ENCODE data around the gene RALGPS1. TPM values are rescaled to one million over a fixed set of nuclear protein-coding genes. Genes with fewer than 3 reads are reported as not detected.

The RALGPS1 gene
- total RNA-seq, 1 donor from 2014 or later, result 15.3 TPM

- no peak for DNase-seq (ENCODE audit: missing footprints)
- ATAC-seq, result no peak
- intact Hi-C loops (cut with DNase I), result no loop called here
These were observed 27.8 kb downstream of the RALGPS1 start for GRCh38 chr9:126942399-126942798.

- intact Hi-C loops (cut with DNase I), result no loop called here
- ATAC-seq, result no peak
- DNase-seq (ENCODE audit: missing footprints), result no peak
These were observed 31.1 kb downstream of the RALGPS1 start for GRCh38 chr9:126945682-126946081.

GRCh38 chr9:126947529-126947928 is 32.9 kb downstream of the RALGPS1 start:
- intact Hi-C loops (cut with DNase I), result no loop called here
- ATAC-seq, result no peak
- DNase-seq (ENCODE audit: missing footprints), result no peak

- DNase-seq (ENCODE audit: missing footprints), result no peak
- intact Hi-C loops (cut with DNase I), result no loop called here
- ATAC-seq, result no peak
These were observed 37.8 kb downstream of the RALGPS1 start for GRCh38 chr9:126952205-126952977.

- ATAC-seq (no peak), DNase-seq (ENCODE audit: missing footprints) (no peak)
- intact Hi-C loops (cut with DNase I), result no loop called here
These were observed 38.6 kb downstream of the RALGPS1 start for GRCh38 chr9:126953041-126953809.

GRCh38 chr9:126955811-126956210 is 41.2 kb downstream of the RALGPS1 start:
- ATAC-seq, result no peak
- no peak for DNase-seq (ENCODE audit: missing footprints)
- intact Hi-C loops (cut with DNase I), result no loop called here

- no peak for DNase-seq (ENCODE audit: missing footprints)
- intact Hi-C loops (cut with DNase I), result no loop called here
- ATAC-seq, result peak; percentile 67
These were observed 42.5 kb downstream of the RALGPS1 start for GRCh38 chr9:126956917-126957686.

GRCh38 chr9:126957687-126958053 is 43.1 kb downstream of the RALGPS1 start:
- peak; percentile 79 for ATAC-seq
- intact Hi-C loops (cut with DNase I), result no loop called here
- DNase-seq (ENCODE audit: missing footprints), result no peak

- ATAC-seq (no peak), DNase-seq (ENCODE audit: missing footprints) (no peak)
- intact Hi-C loops (cut with DNase I), result no loop called here
These were observed 44.8 kb downstream of the RALGPS1 start for GRCh38 chr9:126959336-126959735.

- intact Hi-C loops (cut with DNase I), result loop anchor here (5.0 kb wide), 1 partner anchor 62 kb away; no protein-coding TSS in a partner anchor
- ATAC-seq, result no peak
- no peak for DNase-seq (ENCODE audit: missing footprints)
These were observed 45.3 kb downstream of the RALGPS1 start for GRCh38 chr9:126959917-126960316.

- ATAC-seq (no peak), DNase-seq (ENCODE audit: missing footprints) (no peak)
- intact Hi-C loops (cut with DNase I), result loop anchor here (5.0 kb wide), 1 partner anchor 60 kb away; no protein-coding TSS in a partner anchor
These were observed 47.8 kb downstream of the RALGPS1 start for GRCh38 chr9:126962336-126962735.

GRCh38 chr9:126965077-126965476 is 50.5 kb downstream of the RALGPS1 start:
- ATAC-seq (peak; percentile 47), DNase-seq (ENCODE audit: missing footprints) (no peak)
- intact Hi-C loops (cut with DNase I), result loop anchor here (1.0 to 5.0 kb wide), 2 partner anchors 157 to 234 kb away; partner anchors contain the start of gene ANGPTL2

GRCh38 chr9:126965541-126966428 is 51.2 kb downstream of the RALGPS1 start:
- intact Hi-C loops (cut with DNase I), result loop anchor here (1.0 to 5.0 kb wide), 2 partner anchors 157 to 234 kb away; partner anchors contain the start of gene ANGPTL2
- DNase-seq (ENCODE audit: missing footprints) (no peak), ATAC-seq (peak; percentile 79)

- DNase-seq (ENCODE audit: missing footprints), result no peak
- intact Hi-C loops (cut with DNase I), result no loop called here
- no peak for ATAC-seq
These were observed 56.7 kb downstream of the RALGPS1 start for GRCh38 chr9:126971261-126971660.

GRCh38 chr9:126973651-126974529 is 59.3 kb downstream of the RALGPS1 start:
- intact Hi-C loops (cut with DNase I), result no loop called here
- no peak for ATAC-seq
- no peak for DNase-seq (ENCODE audit: missing footprints)

GRCh38 chr9:126974594-126974993 is 60.0 kb downstream of the RALGPS1 start:
- ATAC-seq (no peak), DNase-seq (ENCODE audit: missing footprints) (no peak)
- intact Hi-C loops (cut with DNase I), result no loop called here
